H1 (cell line): ENCODE measurements around the gene PRDX3.

Experiments used
- ATF3 ChIP-seq: IDR thresholded peaks from 2 replicates; pipeline ENCODE4 v1.6.1; 2011; ENCODE audit warnings: low read depth, mild to moderate bottlenecking, low read length; ENCODE audit not compliant: insufficient read depth
- BRCA1 ChIP-seq: IDR thresholded peaks from 2 replicates; pipeline ENCODE4 v1.6.1; 2012; ENCODE audit warnings: low read depth, low read length, improper control_type of control experiment
- CTCF ChIP-seq, 3 experiments: IDR thresholded peaks; 1 replicate in 2 of 3; 2 replicates in 1 of 3; pipeline versions ENCODE4 v1.5.1 to v1.6.1; 2011; ENCODE audit warnings: low read length in 3 of 3, mild to moderate bottlenecking in 3 of 3, inconsistent platforms in 2 of 3, low read depth in 1 of 3, moderate library complexity in 1 of 3; ENCODE audit not compliant: insufficient read depth in 1 of 3; ENCODE audit errors: control extremely low read depth in 1 of 3
- GABPA ChIP-seq: IDR thresholded peaks from 2 replicates; pipeline ENCODE4 v1.6.1; 2011; ENCODE audit warnings: mild to moderate bottlenecking, low read length, moderate library complexity, borderline replicate concordance; ENCODE audit not compliant: insufficient read depth
- MAX ChIP-seq: IDR thresholded peaks from 2 replicates; pipeline ENCODE4 v1.6.1; 2012; ENCODE audit warnings: inconsistent platforms
- POLR2A ChIP-seq, 2 experiments: IDR thresholded peaks; 1 replicate in 1 of 2; 2 replicates in 1 of 2; pipeline ENCODE4 v1.6.1; 2011; ENCODE audit warnings: low read depth in 2 of 2, low read length in 2 of 2, mild to moderate bottlenecking in 2 of 2; ENCODE audit errors: control extremely low read depth in 1 of 2
- SIN3A ChIP-seq, 2 experiments: IDR thresholded peaks in 1 of 2; conservative IDR thresholded peaks in 1 of 2; 2 replicates each; pipeline ENCODE4 v1.6.1; 2011 to 2012; ENCODE audit warnings: low read length in 2 of 2, improper control_type of control experiment in 1 of 2, low read depth in 1 of 2, mild to moderate bottlenecking in 1 of 2
- SRF ChIP-seq: IDR thresholded peaks from 2 replicates; pipeline ENCODE4 v1.6.1; 2011; ENCODE audit warnings: mild to moderate bottlenecking, low read depth, low read length, moderate library complexity
- TAF1 ChIP-seq: IDR thresholded peaks from 2 replicates; pipeline ENCODE4 v1.6.1; 2011; ENCODE audit warnings: mild to moderate bottlenecking, low read depth, low read length

- TF ChIP-seq GABPA (no peak), ATF3 (no peak), MAX (no peak), POLR2A (IDR thresholded peaks at IDR 0.05; ENCODE audit: control extremely low read depth in 1 of 2, low read depth in 2 of 2, low read length in 2 of 2) (no peak), CTCF (IDR thresholded peaks at IDR 0.05; ENCODE audit: control extremely low read depth in 1 of 3, insufficient read depth in 1 of 3, low read depth in 1 of 3, low read length in 3 of 3) (no peak), TAF1 (no peak), SIN3A (conservative IDR thresholded peaks at IDR 0.05 in 1 of 2, IDR thresholded peaks at IDR 0.05 in 1 of 2; ENCODE audit: low read depth in 1 of 2, low read length in 2 of 2) (no peak), BRCA1 (no peak), SRF (no peak)
Measured at GRCh38 chr10:119176166-119176565, 2.4 kb downstream of the PRDX3 start.
